ENCODE measurements around the gene LRRC51.

LRRC51 gene

GRCh38 chr11:72080326-72081183 is at the start of gene LRRC51, which contains the start of gene NUMA1:
Gene LRRC51, plus strand, starts transcription at chr11:72080850. Its CDS starts 8,234 bp downstream, at chr11:72089084.
Gene NUMA1, minus strand, starts transcription at chr11:72080542. Its CDS starts 44,599 bp downstream, at chr11:72035943.
- peak; percentile 100 for DNase-seq (ENCODE audit: low spot score)

- DNase-seq (ENCODE audit: low spot score), result no peak
Measured at GRCh38 chr11:72036687-72037086, 44.0 kb upstream of the LRRC51 start.

GRCh38 chr11:72037554-72038311 is 42.9 kb upstream of the LRRC51 start:
- DNase-seq (ENCODE audit: low spot score), result no peak

GRCh38 chr11:72038491-72038890 is 42.2 kb upstream of the LRRC51 start:
- DNase-seq (ENCODE audit: low spot score), result peak; percentile 81

- DNase-seq (ENCODE audit: low spot score), result no peak
Measured at GRCh38 chr11:72039031-72039855, 41.4 kb upstream of the LRRC51 start.

GRCh38 chr11:72039856-72040401 is 40.7 kb upstream of the LRRC51 start:
- DNase-seq (ENCODE audit: low spot score), result peak; percentile 40

- peak; percentile 96 for DNase-seq (ENCODE audit: low spot score)
Measured at GRCh38 chr11:72040491-72041363, 39.9 kb upstream of the LRRC51 start.

GRCh38 chr11:72041364-72042063 is 39.1 kb upstream of the LRRC51 start:
- peak; percentile 86 for DNase-seq (ENCODE audit: low spot score)

GRCh38 chr11:72042064-72042745 is 38.4 kb upstream of the LRRC51 start:
- DNase-seq (ENCODE audit: low spot score), result no peak

GRCh38 chr11:72045849-72046248 is 34.8 kb upstream of the LRRC51 start:
- DNase-seq (ENCODE audit: low spot score), result no peak

GRCh38 chr11:72048766-72049460 is 31.7 kb upstream of the LRRC51 start:
- no peak for DNase-seq (ENCODE audit: low spot score)

- no peak for DNase-seq (ENCODE audit: low spot score)
Measured at GRCh38 chr11:72058416-72059034, 22.1 kb upstream of the LRRC51 start.

GRCh38 chr11:72061739-72062396 is 18.8 kb upstream of the LRRC51 start:
- DNase-seq (ENCODE audit: low spot score), result no peak

- no peak for DNase-seq (ENCODE audit: low spot score)
Measured at GRCh38 chr11:72066855-72067254, 13.8 kb upstream of the LRRC51 start.

- no peak for DNase-seq (ENCODE audit: low spot score)
Measured at GRCh38 chr11:72067266-72067665, 13.4 kb upstream of the LRRC51 start.

- no peak for DNase-seq (ENCODE audit: low spot score)
Measured at GRCh38 chr11:72067676-72068075, 13.0 kb upstream of the LRRC51 start.

- DNase-seq (ENCODE audit: low spot score), result no peak
Measured at GRCh38 chr11:72069200-72069599, 11.4 kb upstream of the LRRC51 start.

GRCh38 chr11:72069787-72070251 is 10.8 kb upstream of the LRRC51 start:
- DNase-seq (ENCODE audit: low spot score), result no peak
